KOPT-K1 (cell line): ENCODE data around the gene OBI1.

Experiments used
- H3K27ac ChIP-seq: fragments of 200-600 bp; sonication (generic); 2 replicates; pipeline ENCODE4 v1.5.1; 2016; ENCODE audit warnings: antibody characterized with exemption, mild to moderate bottlenecking, low read depth, low read length; ENCODE audit not compliant: poor library complexity, severe bottlenecking
- H3K36me3 ChIP-seq: fragments of 200-600 bp; sonication (generic); 2 replicates; pipeline ENCODE4 v1.5.1; 2017; ENCODE audit warnings: antibody characterized with exemption, mild to moderate bottlenecking, low read length, moderate library complexity; ENCODE audit not compliant: insufficient read depth
- H3K9me3 ChIP-seq: fragments of 200-600 bp; sonication (generic); 2 replicates; pipeline ENCODE4 v1.5.1; 2017; ENCODE audit warnings: antibody characterized with exemption, low read length, mild to moderate bottlenecking; ENCODE audit not compliant: insufficient read depth, poor library complexity, severe bottlenecking

The OBI1 gene

GRCh38 chr13:78593129-78593528, 65.8 kb downstream of the OBI1 start:
- H3K36me3 ChIP-seq: no peaks in the 10 kb centered on the region
- no peak overlapping the region for H3K27ac ChIP-seq

DNA sequence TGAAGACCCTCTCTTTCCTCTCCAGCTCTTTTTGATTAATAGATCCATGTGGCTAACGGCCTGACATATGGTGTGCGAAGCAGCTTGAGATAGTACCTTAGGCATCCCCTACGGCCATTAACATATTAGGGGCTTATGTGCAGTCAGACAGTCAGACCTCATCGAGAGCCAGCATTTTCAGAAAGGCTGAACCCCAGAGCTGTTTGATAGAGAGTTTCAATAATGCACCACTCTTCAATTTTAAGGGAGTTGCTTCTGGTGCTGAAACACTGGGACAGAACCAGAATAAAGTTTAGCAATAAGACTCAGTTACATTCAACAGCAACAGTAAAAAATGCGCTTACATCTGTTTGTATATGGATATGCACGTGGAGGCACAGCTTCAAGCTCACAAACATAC, 66.4 kb downstream of the OBI1 start:
- Histone ChIP-seq H3K36me3 (no peaks in the 10 kb centered on the region), H3K9me3 (peaks cover 13% of the 10 kb centered on the region), H3K27ac (no peak overlapping the region)

More at GRCh38 chr13:78593129-78593528, 65.8 kb downstream of the OBI1 start:
- peaks cover 13% of the 10 kb centered on the region for H3K9me3 ChIP-seq

- no peaks in the 10 kb centered on the region for H3K9me3 ChIP-seq
- H3K27ac ChIP-seq: no peak overlapping the region
- H3K36me3 ChIP-seq: no peaks in the 10 kb centered on the region
Measured at GRCh38 chr13:78589206-78589605, 69.7 kb downstream of the OBI1 start.

DNA sequence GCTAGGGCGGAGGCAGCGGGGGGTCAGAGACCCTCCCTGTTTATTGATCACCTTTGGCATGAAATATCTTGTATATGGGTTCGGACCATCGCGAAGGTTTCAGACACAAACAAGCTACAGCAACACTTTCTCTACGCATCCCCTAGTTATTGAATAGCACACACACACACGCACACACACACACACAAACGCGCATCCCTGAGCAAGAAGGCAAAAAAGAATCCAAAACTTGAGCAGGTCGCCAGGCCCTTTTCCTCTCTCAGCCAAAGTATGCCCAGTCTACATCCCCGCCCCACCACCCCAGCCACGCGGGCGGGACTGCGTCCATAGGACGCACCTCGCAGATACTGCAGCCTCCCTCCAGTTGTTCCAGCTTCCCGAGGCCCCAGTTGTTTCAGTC, 71.6 kb downstream of the OBI1 start:
- Histone ChIP-seq H3K36me3 (no peaks in the 10 kb centered on the region), H3K9me3 (no peaks in the 10 kb centered on the region), H3K27ac (no peak overlapping the region)

DNA sequence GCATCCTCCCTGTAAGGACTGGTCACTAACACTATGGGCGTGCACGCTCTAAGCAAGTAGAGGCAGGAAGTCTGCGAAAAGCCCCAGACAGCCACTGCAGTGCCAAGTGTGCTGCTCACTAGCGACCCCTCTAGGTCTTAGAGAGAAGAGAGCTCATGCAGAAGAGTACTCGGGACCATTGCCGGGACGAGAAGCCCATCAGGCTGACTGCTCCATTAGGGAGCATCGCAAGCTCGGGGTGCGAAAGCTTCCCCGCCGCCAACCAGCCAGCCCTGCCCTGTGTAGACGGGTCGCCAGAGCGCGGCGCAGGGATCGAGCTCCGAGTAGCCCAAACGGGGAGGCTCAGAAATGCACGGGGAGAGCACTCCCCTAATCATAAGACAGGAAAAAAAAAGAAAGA, 72.2 kb downstream of the OBI1 start:
- H3K36me3 ChIP-seq: no peaks in the 10 kb centered on the region
- no peak overlapping the region for H3K27ac ChIP-seq
- H3K9me3 ChIP-seq: no peaks in the 10 kb centered on the region

DNA sequence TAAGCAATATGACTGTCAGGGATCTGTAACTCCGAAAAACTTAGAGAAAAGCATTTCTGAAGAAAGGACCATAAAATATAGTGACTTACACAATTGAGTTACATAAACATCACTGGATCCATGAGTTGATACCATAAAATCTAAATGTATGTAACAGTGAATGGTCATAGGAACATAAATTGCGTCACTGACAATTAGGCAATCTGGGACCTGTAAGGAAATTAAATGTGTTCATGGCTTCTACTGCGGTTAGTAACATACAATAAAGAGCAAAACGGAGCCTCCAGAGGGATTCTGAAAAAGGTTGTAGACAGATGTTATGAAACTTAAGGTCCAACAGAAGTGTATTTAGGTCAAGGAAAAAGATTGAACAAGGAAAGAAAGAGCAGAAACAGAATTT, 82.7 kb downstream of the OBI1 start:
- no peaks in the 10 kb centered on the region for H3K36me3 ChIP-seq

GRCh38 chr13:78572459-78572858, 86.5 kb downstream of the OBI1 start:
- Histone ChIP-seq H3K36me3 (no peaks in the 10 kb centered on the region), H3K9me3 (no peaks in the 10 kb centered on the region), H3K27ac (no peak overlapping the region)

More for the DNA sequence above, 82.7 kb downstream of the OBI1 start:
- no peak overlapping the region for H3K27ac ChIP-seq
- H3K9me3 ChIP-seq: no peaks in the 10 kb centered on the region

- Histone ChIP-seq H3K27ac (no peak overlapping the region), H3K9me3 (no peaks in the 10 kb centered on the region), H3K36me3 (no peaks in the 10 kb centered on the region)
Measured at GRCh38 chr13:78569029-78569428, 89.9 kb downstream of the OBI1 start.

DNA sequence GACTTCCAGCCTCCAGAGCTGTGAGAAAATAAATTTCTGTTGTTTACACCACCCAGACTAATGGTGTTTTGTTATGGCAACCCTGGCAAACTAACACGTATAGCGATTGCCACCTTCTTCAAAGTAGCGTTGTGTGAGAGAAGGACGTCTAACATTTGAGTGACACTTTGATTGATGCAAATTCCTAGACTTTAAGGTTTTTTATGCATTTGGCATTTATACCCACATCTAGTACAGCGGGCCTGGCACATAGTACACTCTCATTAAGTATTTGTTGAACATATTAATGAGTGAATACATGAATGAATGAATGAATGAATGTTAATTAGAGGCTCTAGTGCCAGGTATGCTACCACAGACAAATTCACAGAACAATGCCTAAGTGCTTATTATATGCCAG, 92.3 kb downstream of the OBI1 start:
- no peaks in the 10 kb centered on the region for H3K36me3 ChIP-seq
- H3K27ac ChIP-seq: no peak overlapping the region
- no peaks in the 10 kb centered on the region for H3K9me3 ChIP-seq
